B cell (primary cell): ENCODE data around the gene SCN4B. TPM values are rescaled to one million over a fixed set of nuclear protein-coding genes. Genes with fewer than 3 reads are reported as not detected.

Experiments
- ATAC-seq: fragments of 200-7000 bp; cut with Tn5 transposase; one replicate; pipeline ENCODE4 v1.10.0; 2021; ENCODE audit warnings: low read depth, mild to moderate bottlenecking, moderate number of reproducible peaks, moderate library complexity
- CTCF ChIA-PET: fragments of 350-600 bp; sonication (Branson Sonifier 250); formaldehyde crosslinking; loops from one replicate; lab custom pipeline; 2021; ENCODE audit warnings: antibody characterized with exemption, inconsistent platforms; lab: Charles Lee
- POLR2A ChIA-PET: fragments of 350-600 bp; sonication (Branson Sonifier 250); formaldehyde crosslinking; loops from one replicate; lab custom pipeline; 2021; ENCODE audit warnings: antibody characterized with exemption; lab: Charles Lee
- DNase-seq: peaks from one replicate; pipeline ENCODE4 v3.0.0; 2013
- H2AFZ ChIP-seq: 2 replicates; pipeline ENCODE4 v1.6.1; 2012; ENCODE audit warnings: mild to moderate bottlenecking, low read depth, low read length; ENCODE audit not compliant: insufficient read depth, poor library complexity, severe bottlenecking
- H3K27ac ChIP-seq, 2 donors: 1 replicate in 1 of 2; 2 replicates in 1 of 2; pipeline ENCODE4 v1.5.1; 2012 to 2013; ENCODE audit warnings: low read length in 2 of 2, mild to moderate bottlenecking in 2 of 2, moderate library complexity in 1 of 2
- H3K27me3 ChIP-seq, 4 experiments: fragments of 200-600 bp in 1 of 4; sonication (generic) in 1 of 4; replicated peaks in 1 of 4; 1 replicate in 2 of 4; 2 replicates in 2 of 4; pipeline versions ENCODE4 v1.6.1 to v1.7.0; 2013 to 2016; ENCODE audit warnings: low read length in 3 of 4, mild to moderate bottlenecking in 2 of 4, mixed read lengths in 1 of 4, moderate library complexity in 1 of 4; ENCODE audit not compliant: insufficient read depth in 4 of 4, control insufficient read depth in 3 of 4; ENCODE audit errors: control extremely low read depth in 1 of 4
- H3K36me3 ChIP-seq, 2 experiments: replicated peaks in 1 of 2; 1 replicate in 1 of 2; 2 replicates in 1 of 2; pipeline versions ENCODE4 v1.6.1 to v1.7.1; 2013; ENCODE audit warnings: low read length in 1 of 2; ENCODE audit not compliant: insufficient read depth in 2 of 2, control insufficient read depth in 1 of 2; ENCODE audit errors: control extremely low read depth in 1 of 2, extremely low read depth in 1 of 2
- H3K4me1 ChIP-seq, 2 donors: fragments of 200-600 bp in 1 of 2; sonication (generic) in 1 of 2; 1 replicate in 1 of 2; 2 replicates in 1 of 2; pipeline versions ENCODE4 v1.5.1 to v1.6.1; 2013 to 2017; ENCODE audit warnings: low read length in 2 of 2; ENCODE audit not compliant: control insufficient read depth in 2 of 2, insufficient read depth in 2 of 2
- H3K4me2 ChIP-seq: replicated peaks from 2 replicates; pipeline ENCODE3; 2012; ENCODE audit warnings: mild to moderate bottlenecking, low read depth, low read length; ENCODE audit not compliant: poor library complexity, severe bottlenecking
- H3K4me3 ChIP-seq, 5 experiments: fragments of 200-600 bp in 1 of 5; sonication (generic) in 1 of 5; 1 replicate in 3 of 5; 2 replicates in 2 of 5; pipeline versions ENCODE4 v1.5.1 to v1.7.0; 2011 to 2016; ENCODE audit warnings: low read length in 4 of 5, mild to moderate bottlenecking in 4 of 5, low read depth in 2 of 5, control low read depth in 1 of 5, moderate library complexity in 1 of 5; ENCODE audit not compliant: insufficient read depth in 1 of 5; ENCODE audit errors: control extremely low read depth in 1 of 5, extremely low read depth in 1 of 5
- H3K79me2 ChIP-seq: fragments of 200-600 bp; sonication (generic); one replicate; pipeline ENCODE4 v1.6.0; 2016; ENCODE audit warnings: low read length; ENCODE audit not compliant: control insufficient read depth, insufficient read depth
- H3K9ac ChIP-seq: fragments of 200-600 bp; sonication (generic); 2 replicates; pipeline ENCODE4 v1.6.1; 2017; ENCODE audit warnings: mild to moderate bottlenecking, low read length, moderate library complexity
- H3K9me3 ChIP-seq, 3 donors: one replicate each; pipeline versions ENCODE4 v1.6.1 to v1.7.1; 2013; ENCODE audit warnings: low read length in 2 of 3; ENCODE audit not compliant: control insufficient read depth in 2 of 3, insufficient read depth in 1 of 3; ENCODE audit errors: control extremely low read depth in 1 of 3
- H4K20me1 ChIP-seq: 2 replicates; pipeline ENCODE4 v1.6.0; 2012; ENCODE audit warnings: mild to moderate bottlenecking, low read length; ENCODE audit not compliant: insufficient read depth, control insufficient read depth, poor library complexity, severe bottlenecking
- H3K27ac Mint-ChIP-seq: one replicate; pipeline ENCODE4 v1.8.0; 2021; ENCODE audit warnings: mixed read lengths
- H3K27me3 Mint-ChIP-seq: one replicate; pipeline ENCODE4 v1.8.0; 2021; ENCODE audit warnings: mixed read lengths
- H3K4me1 Mint-ChIP-seq: one replicate; pipeline ENCODE4 v1.8.0; 2021; ENCODE audit warnings: mixed read lengths
- H3K4me3 Mint-ChIP-seq: one replicate; pipeline ENCODE4 v1.8.0; 2021; ENCODE audit warnings: mixed read lengths
- H3K9me3 Mint-ChIP-seq: one replicate; pipeline ENCODE4 v1.8.0; 2022; ENCODE audit warnings: mixed read lengths; ENCODE audit not compliant: insufficient read depth
- CTCF ChIP-seq: fragments of 200-600 bp; IDR thresholded peaks from one replicate; pipeline ENCODE4 v1.8.0; 2022; ENCODE audit warnings: antibody characterized with exemption, mild to moderate bottlenecking
- EZH2 ChIP-seq: IDR thresholded peaks from 2 replicates; pipeline ENCODE4 v1.6.1; 2012; ENCODE audit warnings: borderline replicate concordance, low read depth, mild to moderate bottlenecking, moderate library complexity, low read length; ENCODE audit not compliant: insufficient read depth, poor library complexity, severe bottlenecking
- WGBS: methylation state at CpG from one replicate; pipeline ENCODE4 v1.1.5; 2013; ENCODE audit warnings: missing lambda C conversion rate; ENCODE audit not compliant: insufficient coverage; 5-methylcytosine and 5-hydroxymethylcytosine counted together
- intact Hi-C: fragments of 100-400 bp; cut with micrococcal nuclease; formaldehyde crosslinking; loops from one replicate; pipeline ENCODE4 v1.10.0; 2022
- polyA minus RNA-seq: library from RNA; depleted of rRNA, polyadenylated mRNA; stranded (reverse); fragments of >200 nt; gene quantifications from 2 replicates; pipeline ENCODE4 v1.2.3, GENCODE V29; 2012
- polyA plus RNA-seq: library from polyadenylated mRNA; depleted of rRNA; stranded (reverse); fragments of >200 nt; gene quantifications from 2 replicates; pipeline ENCODE4 v1.2.3, GENCODE V29; 2012
- total RNA-seq, 2 donors: library from RNA; stranded (reverse); fragments of 120-200 nt in 1 of 2; gene quantifications; 1 replicate in 1 of 2; 2 replicates in 1 of 2; pipeline versions ENCODE4 v1.2.3 to v1.2.4, GENCODE V29; 2013 to 2022

SCN4B gene
- total RNA-seq = not detected in 2 replicates
- 0.09 TPM for total RNA-seq (2013)
- polyA plus RNA-seq = not detected in 2 replicates
- not detected in 2 replicates for polyA minus RNA-seq

- H2AFZ ChIP-seq = peak within 1 kb of the TSS; percentile 16
- H3K9me3 Mint-ChIP-seq = no peaks in the 10 kb centered on the region
- ChIA-PET POLR2A (no interaction called here), CTCF (interaction anchor here (1.0 kb wide), 1 partner anchor 9 kb away, joined by 3 read pairs; no protein-coding TSS in a partner anchor)
- H3K27ac Mint-ChIP-seq = no peak within 1 kb of the TSS
- TF ChIP-seq CTCF = no peak
- TF ChIP-seq EZH2 = peak; percentile 76
- 1% methylated on average over 88 of the region's 88 CpGs for WGBS
- H3K27me3 Mint-ChIP-seq = peaks cover 69% of the 10 kb centered on the region
- DNase-seq = no peak
- H3K4me1 Mint-ChIP-seq = peaks cover 9% of the 10 kb centered on the region
- H3K79me2 ChIP-seq = no peaks in the 10 kb centered on the region
- peak within 1 kb of the TSS; percentile 68 for H3K4me2 ChIP-seq
- peak within 1 kb of the TSS; percentile 19 for H3K9ac ChIP-seq
- peaks cover 0 to 82% (median 36%) of the 10 kb centered on the region in 4 experiments for H3K27me3 ChIP-seq
- no peak for ATAC-seq
- peaks cover 11 to 12% of the 10 kb centered on the region in 2 donors for H3K4me1 ChIP-seq
- peaks cover 0 to 6% (median 0%) of the 10 kb centered on the region in 3 donors for H3K9me3 ChIP-seq
- no peak within 1 kb of the TSS for H3K27ac ChIP-seq
- H3K4me3 ChIP-seq = peak within 1 kb of the TSS in 2 of 5 experiments; percentile 12 to 29
- no peaks in the 10 kb centered on the region for H4K20me1 ChIP-seq
- no peaks in the 10 kb centered on the region for H3K36me3 ChIP-seq
- H3K4me3 Mint-ChIP-seq = peak within 1 kb of the TSS; percentile 52
- intact Hi-C loops = no loop called here
Observed at GRCh38 chr11:118152552-118153471, at the start of gene SCN4B. Gene SCN4B, minus strand, starts transcription at chr11:118152823. Its CDS starts 150 bp downstream, at chr11:118152673.

- no peaks in the 10 kb centered on the region for H3K36me3 ChIP-seq
- no peaks in the 10 kb centered on the region for H3K9me3 ChIP-seq
- no peak overlapping the region for H3K9ac ChIP-seq
- no peak overlapping the region for H3K27ac Mint-ChIP-seq
- H3K4me1 ChIP-seq = peaks cover 10 to 14% of the 10 kb centered on the region in 2 donors
- H2AFZ ChIP-seq = no peak overlapping the region
- no peak overlapping the region for H3K4me2 ChIP-seq
- H3K27me3 ChIP-seq = peaks cover 0 to 10% (median 2%) of the 10 kb centered on the region in 4 experiments
- ATAC-seq (no peak), DNase-seq (no peak)
- no peak overlapping the region for H3K27ac ChIP-seq
- H4K20me1 ChIP-seq = no peaks in the 10 kb centered on the region
- POLR2A ChIA-PET = no interaction called here
- no peaks in the 10 kb centered on the region for H3K79me2 ChIP-seq
- H3K4me3 Mint-ChIP-seq = no peak overlapping the region
- intact Hi-C loops = no loop called here
- 93% methylated on average over 2 of the region's 2 CpGs for WGBS
- CTCF ChIA-PET = interaction anchor here (0.7 to 2.6 kb wide), 9 partner anchors 12 to 151 kb away, joined by 3 to 9 read pairs (median 6); no protein-coding TSS in a partner anchor
- TF ChIP-seq EZH2 (no peak), CTCF (no peak)
- H3K4me1 Mint-ChIP-seq = peaks cover 11% of the 10 kb centered on the region
- no peaks in the 10 kb centered on the region for H3K9me3 Mint-ChIP-seq
- no peak overlapping the region for H3K4me3 ChIP-seq
- peaks cover 3% of the 10 kb centered on the region for H3K27me3 Mint-ChIP-seq
Observed at GRCh38 chr11:118201966-118202365, 49.3 kb upstream of the SCN4B start.
